Measurements from ENCODE around the gene ITFG1.

DNA sequence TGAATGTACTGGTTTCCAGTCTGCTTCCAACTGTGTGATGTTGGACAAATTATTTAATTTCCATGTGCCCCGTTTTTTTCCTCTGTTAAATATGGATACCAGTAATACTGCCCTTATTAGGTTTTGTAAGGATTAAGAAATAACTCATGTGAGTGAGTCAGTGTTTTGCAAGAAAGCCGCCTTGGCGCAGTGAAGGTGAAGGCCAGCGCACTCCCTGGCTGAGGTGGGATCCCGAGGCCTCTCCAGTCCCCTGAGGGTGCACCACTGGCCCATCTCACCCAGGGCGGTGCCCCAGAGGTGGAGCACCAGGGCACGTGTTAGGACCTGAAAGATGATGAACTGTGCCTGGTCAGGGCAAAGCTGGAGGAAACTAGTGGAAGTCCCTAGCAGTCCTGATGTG lies 43.7 kb upstream of the ITFG1 start:
- TF ChIP-seq, protein P1, sequence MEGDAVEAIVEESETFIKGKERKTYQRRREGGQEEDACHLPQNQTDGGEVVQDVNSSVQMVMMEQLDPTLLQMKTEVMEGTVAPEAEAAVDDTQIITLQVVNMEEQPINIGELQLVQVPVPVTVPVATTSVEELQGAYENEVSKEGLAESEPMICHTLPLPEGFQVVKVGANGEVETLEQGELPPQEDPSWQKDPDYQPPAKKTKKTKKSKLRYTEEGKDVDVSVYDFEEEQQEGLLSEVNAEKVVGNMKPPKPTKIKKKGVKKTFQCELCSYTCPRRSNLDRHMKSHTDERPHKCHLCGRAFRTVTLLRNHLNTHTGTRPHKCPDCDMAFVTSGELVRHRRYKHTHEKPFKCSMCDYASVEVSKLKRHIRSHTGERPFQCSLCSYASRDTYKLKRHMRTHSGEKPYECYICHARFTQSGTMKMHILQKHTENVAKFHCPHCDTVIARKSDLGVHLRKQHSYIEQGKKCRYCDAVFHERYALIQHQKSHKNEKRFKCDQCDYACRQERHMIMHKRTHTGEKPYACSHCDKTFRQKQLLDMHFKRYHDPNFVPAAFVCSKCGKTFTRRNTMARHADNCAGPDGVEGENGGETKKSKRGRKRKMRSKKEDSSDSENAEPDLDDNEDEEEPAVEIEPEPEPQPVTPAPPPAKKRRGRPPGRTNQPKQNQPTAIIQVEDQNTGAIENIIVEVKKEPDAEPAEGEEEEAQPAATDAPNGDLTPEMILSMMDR (IDR thresholded peaks at IDR 0.05), result no peak
- TF ChIP-seq POLR2A (IDR thresholded peaks at IDR 0.05), result no peak

All from right lobe of liver (tissue), 4 donors.